ENCODE data around the gene HMX3. TPM values are rescaled to one million over a fixed set of nuclear protein-coding genes. Genes with fewer than 3 reads are reported as not detected.
A peak's percentile ranks its signal among the peaks of the same experiment; 100 is the strongest.

HMX3 gene
- total and polyA plus RNA-seq, 2 of the 13 experiments (the other 11 are each of a cell fraction or from before 2014, with no cell fraction given): not detected

- H3K27ac ChIP-seq (ENCODE audit: extremely low read length, insufficient read depth, low read length): peak overlapping the region; percentile 88
- no TSS peak for BruUV-seq (replicated peaks)
- H2AFZ ChIP-seq (ENCODE audit: low read length): no peak overlapping the region
- CTCF ChIA-PET (ENCODE audit: low intra/inter-chr PET ratio, low total read pairs): no interaction called here
- no peak for FAIRE-seq
- in situ Hi-C loops (cut with HindIII; ENCODE audit: extremely low pct_ligation_motif_present, low pct_unique_long_range_greater_than_20kb): no loop called here
- H3K4me1 ChIP-seq (ENCODE audit: insufficient read depth, low read length): peaks cover 52% of the 10 kb centered on the region
- H4K20me1 ChIP-seq (ENCODE audit: insufficient read depth, low read length): peaks cover 20% of the 10 kb centered on the region
- peak overlapping the region; percentile 65 to 99 (median 98) for H3K4me3 ChIP-seq (replicated peaks in 1 of 3; ENCODE audit: insufficient read depth in 1 of 3, low read depth in 2 of 3, low read length in 3 of 3)
- peaks cover 3 to 35% of the 10 kb centered on the region in 2 experiments; a peak in 4 of 5 replicates for H3K27me3 ChIP-seq (ENCODE audit: control insufficient read depth in 1 of 2, insufficient read depth in 2 of 2, low read length in 2 of 2)
- peak overlapping the region; percentile 92 for H3K9ac ChIP-seq (ENCODE audit: insufficient read depth, low read depth, low read length)
- H3K4me2 ChIP-seq (ENCODE audit: low read depth, low read length): peak overlapping the region; percentile 70
- peaks cover 0 to 10% of the 10 kb centered on the region in 2 experiments; a peak in 3 of 5 replicates for H3K36me3 ChIP-seq (replicated peaks in 1 of 2; ENCODE audit: control insufficient read depth in 1 of 2, insufficient read depth in 2 of 2, low read length in 2 of 2)
- POLR2A ChIA-PET: interaction anchor here (0.8 to 1.2 kb wide), 4 partner anchors 20 to 143 kb away, joined by 3 to 5 read pairs (median 3); no protein-coding TSS in a partner anchor
- peaks cover 54% of the 10 kb centered on the region for H3K79me2 ChIP-seq (ENCODE audit: insufficient read depth, low read length)
- under 1% methylated on average over 22 of the region's 49 CpGs for WGBS (ENCODE audit: low lambda C conversion rate)
- peak; percentile 72 for ATAC-seq
- H3K9me3 ChIP-seq (ENCODE audit: low read length): no peaks in the 10 kb centered on the region
- DNase-seq (ENCODE audit: low spot score): peak; percentile 26
- intact Hi-C loops (cut with micrococcal nuclease; ENCODE audit: unreplicated experiment): loop anchor here (10.0 kb wide), 1 partner anchor 50 kb away; no protein-coding TSS in a partner anchor
- peak; percentile 41 for TF ChIP-seq MAX (IDR thresholded peaks at IDR 0.05)
- TF ChIP-seq LBX2 (CRISPR knock-in tag; IDR thresholded peaks at IDR 0.05; ENCODE audit: borderline replicate concordance): no peak
- no peak for TF ChIP-seq PHF5A (CRISPR knock-in tag; IDR thresholded peaks at IDR 0.05; ENCODE audit: low read depth, unreplicated experiment)
- TF ChIP-seq NFYB (CRISPR knock-in tag; IDR thresholded peaks at IDR 0.05): no peak
- TF ChIP-seq SIN3A (IDR thresholded peaks at IDR 0.05; ENCODE audit: borderline replicate concordance, low read depth, low read length): peak; percentile 55; the same call in 1 of the 2 replicates
- TF ChIP-seq SPEN (CRISPR knock-in tag; IDR thresholded peaks at IDR 0.05; ENCODE audit: low read depth): no peak
- TF ChIP-seq MAZ (IDR thresholded peaks at IDR 0.05; ENCODE audit: borderline replicate concordance, low read depth, low read length): peak; percentile 54; the same call in 1 of the 2 replicates
- peak; percentile 44; the same call in 1 of the 2 replicates for TF ChIP-seq MAZ (CRISPR knock-in tag; IDR thresholded peaks at IDR 0.05; ENCODE audit: low read depth)
- TF ChIP-seq ZNF639 (CRISPR knock-in tag; conservative IDR thresholded peaks at IDR 0.05): no peak
- TF ChIP-seq ZBTB4 (CRISPR knock-in tag; IDR thresholded peaks at IDR 0.05; ENCODE audit: borderline replicate concordance): no peak
- TF ChIP-seq ZSCAN5A (CRISPR knock-in tag; IDR thresholded peaks at IDR 0.05; ENCODE audit: borderline replicate concordance): 0 out of 2 replicates have a peak, but pooled peaks have one; percentile 18
- 0 out of 2 replicates have a peak, but pooled peaks have one; percentile 16 for TF ChIP-seq YEATS4 (CRISPR knock-in tag; IDR thresholded peaks at IDR 0.05; ENCODE audit: borderline replicate concordance)
These were observed 19.1 kb downstream of the HMX3 start for GRCh38 chr10:123154711-123155505.
